ENCODE results near the gene ENPP4.
"Not testable (repeated sequence)": the region's sequence is repeated elsewhere in the genome, so short reads cannot be mapped to it uniquely, and the experiment has no call there.

ENPP4 gene

DNA sequence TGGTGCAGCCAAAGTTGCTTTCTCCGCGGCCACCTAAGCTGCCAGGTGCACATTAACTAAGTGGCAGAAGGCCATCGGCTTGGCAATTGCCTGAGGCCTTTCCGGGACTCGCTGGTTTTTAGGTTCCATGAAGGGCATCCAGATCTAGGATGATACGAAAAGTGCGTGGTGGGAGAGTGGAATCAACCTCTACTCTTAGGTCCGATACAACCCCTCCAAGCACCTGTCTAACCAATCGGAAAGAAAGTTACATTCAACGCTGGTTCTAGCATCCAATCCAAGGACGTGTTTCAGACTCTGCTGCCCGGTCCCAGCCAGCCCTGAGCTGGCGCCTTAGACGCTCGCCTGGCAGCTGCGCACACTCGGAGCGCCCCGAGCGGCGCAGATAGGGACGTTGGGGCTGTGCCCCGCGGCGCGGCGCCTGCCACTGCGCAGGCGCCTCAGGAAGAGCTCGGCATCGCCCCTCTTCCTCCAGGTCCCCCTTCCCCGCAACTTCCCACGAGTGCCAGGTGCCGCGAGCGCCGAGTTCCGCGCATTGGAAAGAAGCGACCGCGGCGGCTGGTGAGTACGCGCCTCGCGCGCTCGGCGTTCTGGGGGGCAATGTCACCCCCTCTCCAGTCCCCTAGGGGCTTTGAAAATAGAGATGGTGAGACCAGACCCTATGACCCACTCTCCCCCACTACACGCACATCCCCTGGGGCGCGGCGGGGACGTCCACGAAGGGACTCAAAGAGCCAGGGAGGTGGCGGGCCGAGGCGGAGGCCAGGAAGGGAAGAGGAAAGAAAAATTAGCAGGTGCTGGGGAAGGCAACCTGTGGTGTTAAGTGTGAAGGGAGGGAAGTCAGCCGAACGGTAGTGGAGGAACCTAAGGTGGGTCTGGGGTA lies at the start of gene ENPP4:
ENPP4 (plus strand) TSS at position 361 of the 883 bp plus-strand sequence. CDS start 9,595 bp downstream, outside the sequence.
- peak; percentile 78 to 85 (median 83) for DNase-seq (ENCODE audit: low read depth in 3 of 3)

DNA sequence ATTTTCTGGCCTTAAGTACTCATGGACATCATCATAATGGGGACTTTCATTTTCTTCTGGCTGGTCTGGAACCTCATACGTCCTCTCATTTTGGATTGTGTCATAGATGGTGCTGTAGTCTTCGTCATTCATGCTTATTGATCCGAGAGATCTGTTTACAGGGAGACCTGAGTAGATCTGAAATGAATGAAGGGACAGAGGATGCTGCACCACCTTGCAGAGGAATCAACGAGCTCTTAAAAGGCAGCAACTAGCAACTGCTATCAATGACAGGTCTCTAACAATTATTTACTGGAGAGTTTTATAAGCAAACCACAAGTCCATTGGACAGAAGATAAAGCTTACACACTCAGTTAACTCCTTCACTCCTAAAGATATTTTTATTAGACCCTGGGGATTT lies 49.7 kb upstream of the ENPP4 start:
- no peak for DNase-seq (ENCODE audit: low read depth in 3 of 3)

GRCh38 chr6:46085688-46086087 lies 44.1 kb upstream of the ENPP4 start:
- DNase-seq (ENCODE audit: low read depth in 3 of 3), result not testable (repeated sequence)

DNA sequence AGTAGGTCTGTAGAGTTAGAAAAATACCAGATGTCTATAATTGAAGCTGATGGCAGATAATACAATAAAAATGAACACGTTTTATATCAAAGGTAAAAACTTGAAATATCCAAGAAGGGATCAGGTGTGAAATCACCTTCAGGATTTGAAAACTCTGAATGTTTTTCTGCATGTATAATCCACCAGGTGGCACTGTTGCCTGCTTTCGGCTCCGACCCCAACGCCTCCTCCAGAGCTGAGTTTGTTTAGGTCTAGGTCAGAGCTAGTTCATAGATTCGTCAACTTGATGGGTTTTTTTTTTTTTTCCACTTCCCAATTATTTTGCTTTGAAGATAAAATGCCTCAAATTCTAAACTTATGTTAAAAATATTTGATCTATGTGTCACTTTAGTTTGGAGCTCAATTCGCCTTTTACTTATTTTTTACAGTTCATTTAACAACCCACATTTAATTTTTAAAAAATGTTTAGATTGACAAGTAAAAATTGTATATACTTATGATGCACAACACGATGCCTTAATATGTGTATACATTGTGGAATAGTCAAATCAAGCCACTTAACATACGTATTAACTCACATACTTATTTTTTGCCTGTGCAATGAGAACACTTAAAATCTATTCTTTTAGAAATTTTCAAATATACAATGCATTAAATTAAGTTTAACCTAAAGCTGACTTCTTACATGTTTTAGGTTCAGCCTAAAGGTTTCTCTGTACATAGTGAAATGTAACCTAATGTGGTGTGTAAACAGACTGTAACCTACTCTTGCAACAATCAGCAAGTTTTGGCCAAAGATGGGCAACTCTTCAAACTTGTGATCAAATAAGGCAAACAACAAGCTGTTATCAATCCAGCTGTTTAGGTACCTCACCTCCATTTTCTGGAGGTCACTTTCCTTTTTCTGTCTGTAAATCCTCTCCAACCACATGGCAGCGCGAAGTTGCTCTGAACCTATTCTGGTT lies 39.4 kb upstream of the ENPP4 start:
- DNase-seq (ENCODE audit: low read depth in 3 of 3), result peak; percentile 13 to 49 (median 28)

- no peak for DNase-seq (ENCODE audit: low read depth in 3 of 3)
Observed at GRCh38 chr6:46091080-46091478, 38.7 kb upstream of the ENPP4 start.

- no peak for DNase-seq (ENCODE audit: low read depth in 3 of 3)
Observed at GRCh38 chr6:46095251-46095650, 34.5 kb upstream of the ENPP4 start.

- no peak for DNase-seq (ENCODE audit: low read depth in 3 of 3)
Observed at GRCh38 chr6:46097366-46097765, 32.4 kb upstream of the ENPP4 start.

- no peak for DNase-seq (ENCODE audit: low read depth in 3 of 3)
Observed at GRCh38 chr6:46098678-46099077, 31.1 kb upstream of the ENPP4 start.

GRCh38 chr6:46099952-46100351 lies 29.8 kb upstream of the ENPP4 start:
- no peak for DNase-seq (ENCODE audit: low read depth in 3 of 3)

GRCh38 chr6:46102123-46102522 lies 27.7 kb upstream of the ENPP4 start:
- DNase-seq (ENCODE audit: low read depth in 3 of 3), result no peak

DNA sequence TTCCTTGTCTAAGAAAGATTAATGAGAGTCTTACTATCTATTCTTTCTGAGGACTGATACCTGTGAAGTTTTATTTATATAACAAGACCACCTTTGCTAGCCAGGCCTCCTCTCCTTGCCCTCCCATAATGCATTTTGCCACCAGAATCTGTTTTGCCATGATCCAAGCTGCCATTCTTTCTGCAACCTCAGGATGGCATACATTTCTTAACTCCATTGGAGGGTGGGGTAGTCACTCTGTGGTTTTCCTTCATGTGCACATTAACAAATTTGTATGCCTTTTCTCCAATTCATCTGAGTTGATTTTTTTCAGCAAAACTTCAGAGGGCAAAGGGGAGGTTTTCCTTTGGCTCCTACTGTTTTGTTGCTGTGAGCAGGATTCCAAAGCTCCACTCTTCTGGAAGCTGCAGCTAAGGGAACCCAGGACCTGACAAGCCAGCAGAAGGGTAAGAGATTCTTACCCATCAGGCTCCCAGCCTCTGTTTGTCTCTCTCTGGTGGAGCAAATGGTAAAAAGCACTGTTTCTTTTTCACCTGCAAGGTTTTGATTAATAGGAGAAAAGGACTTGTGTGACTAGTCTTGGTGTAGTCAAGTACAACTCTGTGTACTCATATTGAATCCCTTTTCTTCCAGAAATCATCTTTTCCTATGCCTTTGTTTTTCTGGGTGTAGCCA lies 26.2 kb upstream of the ENPP4 start:
- DNase-seq (ENCODE audit: low read depth in 3 of 3), result no peak

DNA sequence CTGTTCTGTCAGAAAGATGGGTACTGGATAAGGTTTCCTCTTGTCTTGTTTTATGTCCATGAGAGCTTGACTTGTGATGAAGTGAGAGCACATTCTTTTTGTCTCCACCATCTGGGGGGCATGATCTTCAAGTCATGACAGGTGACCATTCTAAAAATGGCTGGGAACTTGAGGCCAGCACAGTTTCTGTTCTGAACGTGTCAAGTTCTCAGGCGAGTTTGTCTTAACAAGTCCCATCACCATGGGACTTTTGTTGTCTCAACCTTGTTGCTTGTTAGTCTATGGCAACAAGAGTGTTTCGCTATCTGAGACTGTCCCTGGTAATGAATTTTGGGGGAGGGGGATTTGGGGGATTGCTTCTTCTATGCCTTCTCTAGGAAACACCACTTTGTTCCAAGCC lies 25.6 kb upstream of the ENPP4 start:
- DNase-seq (ENCODE audit: low read depth in 3 of 3), result no peak

DNA sequence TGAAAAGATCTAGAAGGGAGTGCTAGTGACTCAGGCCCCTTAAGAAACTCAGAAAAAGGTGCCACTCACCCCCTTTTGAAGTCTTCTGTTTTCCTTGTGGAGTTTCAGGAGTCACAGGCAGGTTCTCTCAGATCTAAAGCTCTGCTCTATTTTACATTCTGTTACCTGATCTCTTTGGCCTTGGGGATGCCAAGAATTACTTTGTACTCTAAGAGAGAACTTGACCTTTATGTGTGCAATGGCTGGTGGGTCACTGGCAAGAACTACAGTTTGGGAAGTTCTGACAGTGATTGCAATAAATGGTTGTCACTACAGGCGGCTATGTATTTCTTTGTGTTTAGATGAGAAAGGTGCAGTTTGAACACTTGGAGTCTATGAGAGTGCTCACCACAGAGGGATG lies 24.2 kb upstream of the ENPP4 start:
- DNase-seq (ENCODE audit: low read depth in 3 of 3), result no peak

DNA sequence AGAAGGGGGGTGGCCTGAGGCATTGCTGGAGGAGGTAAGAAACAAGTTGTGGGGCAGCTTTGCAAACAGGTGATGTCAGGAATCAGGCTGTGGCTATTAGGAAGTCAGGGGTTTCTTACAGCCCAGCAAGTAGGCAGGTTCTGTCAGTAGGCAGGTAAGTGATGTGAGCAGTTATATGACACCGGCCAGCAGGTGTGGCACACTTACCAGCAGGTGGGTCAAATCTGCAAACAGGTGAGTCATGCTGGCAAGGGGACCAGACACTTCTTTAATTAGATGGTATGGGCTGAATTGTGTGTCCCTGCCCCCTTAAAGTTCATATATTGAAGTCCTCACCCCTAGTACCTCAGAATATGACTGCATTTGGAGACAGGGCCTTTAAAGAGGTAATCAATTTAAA lies 16.4 kb upstream of the ENPP4 start:
- DNase-seq (ENCODE audit: low read depth in 3 of 3), result no peak

DNA sequence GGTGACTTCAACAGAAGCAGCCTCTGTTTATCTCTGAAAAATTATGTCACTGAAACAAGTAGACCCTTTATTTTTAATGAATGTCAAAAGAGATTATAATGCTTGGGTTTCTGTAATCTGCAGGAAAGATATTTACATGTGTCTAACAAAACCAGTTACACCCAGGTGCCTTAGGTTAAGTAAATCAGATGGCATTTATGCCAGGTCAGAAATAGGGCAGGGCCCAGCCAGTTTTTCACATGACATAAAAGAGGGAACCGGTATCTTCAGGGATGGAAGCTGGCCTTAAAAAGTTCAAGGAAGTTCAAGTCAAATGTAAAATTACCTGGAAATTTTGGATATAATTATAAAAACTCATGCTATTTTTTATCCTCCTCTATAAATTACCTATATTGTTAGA lies 14.2 kb upstream of the ENPP4 start:
- no peak for DNase-seq (ENCODE audit: low read depth in 3 of 3)

DNA sequence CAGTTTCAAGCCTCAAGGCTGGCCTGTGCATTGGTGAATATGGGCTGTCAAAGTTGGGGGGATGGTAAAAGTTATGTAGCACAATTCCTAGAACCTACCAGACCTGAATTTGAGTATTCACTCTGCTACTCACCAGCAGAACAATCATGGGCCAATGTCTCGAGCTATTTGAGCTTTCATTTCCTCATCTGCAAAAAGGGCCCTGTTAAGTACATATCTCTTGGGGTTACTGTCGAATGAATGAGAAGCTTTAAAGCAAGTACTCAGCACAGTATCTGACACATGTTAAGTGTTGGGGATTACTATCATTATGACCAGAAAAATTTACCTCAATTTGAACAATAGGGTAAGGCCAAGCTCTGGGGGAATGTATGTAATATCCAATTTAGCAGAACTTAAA lies 13.5 kb upstream of the ENPP4 start:
- DNase-seq (ENCODE audit: low read depth in 3 of 3), result no peak

DNA sequence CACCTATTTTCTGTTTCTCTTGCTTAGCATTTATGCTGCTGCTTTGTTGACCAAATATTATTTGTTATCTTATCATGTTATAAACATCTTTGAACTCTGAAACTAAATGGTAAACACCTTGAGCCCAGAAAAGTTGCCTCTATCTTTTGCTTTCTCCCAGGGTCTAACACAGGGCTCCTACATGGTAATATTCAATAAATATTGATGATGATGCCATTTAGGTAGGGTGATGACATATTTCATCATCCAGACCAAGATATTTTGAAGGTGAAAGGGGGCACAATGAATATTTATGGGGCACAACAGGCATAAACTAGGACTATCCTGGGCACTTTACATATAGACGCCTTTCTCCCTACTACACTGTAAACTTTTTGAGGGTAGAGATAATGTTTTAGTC lies 11.6 kb upstream of the ENPP4 start:
- no peak for DNase-seq (ENCODE audit: low read depth in 3 of 3)

DNA sequence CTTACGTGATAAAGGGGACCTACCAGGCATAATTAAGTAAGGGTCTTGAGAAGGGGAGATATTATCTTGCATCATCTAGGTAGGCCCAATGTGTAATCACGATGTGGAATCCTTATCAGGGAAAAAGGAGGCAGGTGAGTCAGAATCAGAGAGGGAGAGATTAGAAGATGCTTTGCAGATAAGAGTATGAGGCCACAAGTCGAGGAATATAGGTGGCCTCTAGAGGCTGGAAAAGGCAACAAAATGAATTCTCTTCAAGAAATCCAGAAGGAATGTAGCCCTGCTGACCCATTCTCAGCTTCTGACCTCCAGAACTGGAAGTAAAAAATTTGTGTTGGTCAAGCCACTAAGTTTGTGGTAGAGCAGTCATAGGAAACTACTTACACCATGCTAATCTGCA lies 11.0 kb upstream of the ENPP4 start:
- no peak for DNase-seq (ENCODE audit: low read depth in 3 of 3)

- not testable (repeated sequence) for DNase-seq (ENCODE audit: low read depth in 3 of 3)
Observed at GRCh38 chr6:46119679-46120078, 10.1 kb upstream of the ENPP4 start.

DNA sequence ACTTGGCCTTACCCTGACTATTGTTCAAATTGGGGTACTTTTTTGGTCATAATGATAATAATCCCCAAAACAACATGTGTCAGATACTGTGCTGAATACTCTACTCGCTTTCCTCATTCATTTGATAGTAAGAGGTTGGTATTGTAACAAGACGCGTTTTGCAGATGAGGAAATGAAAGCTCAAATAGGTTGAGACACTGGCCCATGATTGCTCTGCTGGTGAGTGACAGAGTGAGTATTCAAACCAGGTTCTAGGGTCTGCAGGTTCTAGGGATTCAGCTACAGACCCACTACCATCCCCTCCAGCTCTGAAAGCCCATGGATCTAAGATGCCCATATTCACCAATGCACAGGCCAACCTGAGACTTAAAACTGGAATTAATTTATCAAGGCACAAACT lies 1.3 kb upstream of the ENPP4 start:
- DNase-seq (ENCODE audit: low read depth in 3 of 3), result no peak

DNA sequence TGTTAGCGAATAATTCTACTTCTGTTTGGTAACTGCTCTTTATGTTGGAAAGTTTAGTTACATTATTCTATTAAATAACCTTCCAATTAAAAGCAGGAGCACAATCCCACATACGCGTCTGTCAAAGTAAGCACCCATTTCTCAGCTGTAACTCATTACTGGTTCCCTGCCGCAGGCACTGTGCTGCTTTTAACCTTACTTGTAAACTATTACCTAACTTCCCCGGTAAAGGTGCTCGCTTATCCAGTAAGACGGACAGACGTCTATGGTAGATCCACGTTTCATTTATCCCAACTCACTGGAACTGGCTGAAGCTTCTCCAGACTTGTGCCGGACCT lies 529 bp upstream of the ENPP4 start:
- no peak for DNase-seq (ENCODE audit: low read depth in 3 of 3)

DNA sequence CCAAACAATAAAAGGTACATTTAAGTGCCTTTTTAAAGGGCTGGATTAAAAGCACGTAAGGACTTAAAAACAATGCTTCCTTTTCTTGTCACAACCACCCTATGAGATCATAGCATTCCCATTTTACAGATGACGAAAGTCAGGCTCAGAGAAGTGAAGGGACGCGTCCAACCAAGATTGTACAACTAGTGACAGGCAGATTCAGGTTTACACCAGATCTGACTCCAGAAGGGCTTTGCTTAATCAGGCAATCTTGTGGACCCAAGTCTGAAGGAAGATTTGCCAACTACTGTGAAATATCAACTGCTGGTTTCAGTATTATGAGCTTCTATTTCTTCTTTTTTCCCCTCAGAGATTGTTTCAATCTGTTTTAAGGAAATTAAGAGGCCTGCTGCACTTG lies 877 bp downstream of the ENPP4 start:
- no peak for DNase-seq (ENCODE audit: low read depth in 3 of 3)

Data from stimulated activated CD4-positive, alpha-beta T cell treated with anti-CD3 and anti-CD28 coated beads, TNF-alpha, amount 100 ng/mL, for 24 hours (primary cell).